GM23338 (cell line): ENCODE measurements around the gene LMAN2L. TPM values are rescaled to one million over a fixed set of nuclear protein-coding genes. Genes with fewer than 3 reads are reported as not detected.

Source experiments
- ATAC-seq: fragments of 200-7000 bp; cut with Tn5 transposase; 3 replicates; pipeline ENCODE4 v1.9.1; 2020
- DNase-seq: peaks from one replicate; pipeline ENCODE4 v3.0.0-alpha.2; 2015; ENCODE audit warnings: low spot score
- H2AFZ ChIP-seq: fragments of 200-600 bp; sonication (generic); 2 replicates; pipeline ENCODE4 v1.8.0; 2016; ENCODE audit warnings: antibody characterized with exemption, mild to moderate bottlenecking, moderate library complexity
- H3F3A ChIP-seq: fragments of 200-600 bp; sonication (generic); replicated peaks from 2 replicates; pipeline ENCODE4 v1.8.0; 2017; ENCODE audit warnings: antibody characterized with exemption, mixed run types, low read depth
- H3K27ac ChIP-seq: fragments of 200-600 bp; sonication (generic); 2 replicates; pipeline ENCODE4 v1.6.1; 2016; ENCODE audit warnings: low read depth
- H3K27me3 ChIP-seq: fragments of 200-600 bp; sonication (generic); 2 replicates; pipeline ENCODE4 v1.8.0; 2016; ENCODE audit warnings: mild to moderate bottlenecking, mixed run types, moderate library complexity; ENCODE audit not compliant: insufficient read depth
- H3K36me3 ChIP-seq: fragments of 200-600 bp; sonication (generic); 2 replicates; pipeline ENCODE4 v1.8.0; 2016; ENCODE audit warnings: mild to moderate bottlenecking; ENCODE audit not compliant: insufficient read depth
- H3K4me1 ChIP-seq: fragments of 200-600 bp; sonication (generic); 2 replicates; pipeline ENCODE4 v1.8.0; 2016; ENCODE audit warnings: mild to moderate bottlenecking, moderate library complexity; ENCODE audit not compliant: insufficient read depth
- H3K4me2 ChIP-seq: fragments of 200-600 bp; sonication (generic); 2 replicates; pipeline ENCODE4 v1.7.1; 2017; ENCODE audit warnings: mixed run types
- H3K4me3 ChIP-seq: fragments of 200-600 bp; sonication (generic); 2 replicates; pipeline ENCODE4 v1.6.1; 2016; ENCODE audit warnings: mixed run types
- H3K79me2 ChIP-seq: fragments of 200-600 bp; sonication (generic); replicated peaks from 2 replicates; pipeline ENCODE4 v1.8.0; 2017; ENCODE audit warnings: mild to moderate bottlenecking; ENCODE audit not compliant: insufficient read depth
- H3K9me2 ChIP-seq: fragments of 200-600 bp; sonication (generic); 2 replicates; pipeline ENCODE4 v1.8.0; 2017; ENCODE audit not compliant: insufficient read depth
- H4K20me1 ChIP-seq: fragments of 200-600 bp; sonication (generic); replicated peaks from 2 replicates; pipeline ENCODE4 v1.8.0; 2017; ENCODE audit warnings: mild to moderate bottlenecking; ENCODE audit not compliant: insufficient read depth
- H3K27ac Mint-ChIP-seq: 2 replicates; pipeline ENCODE4 v1.8.0; 2020; ENCODE audit warnings: inconsistent platforms, mild to moderate bottlenecking, moderate library complexity, mixed read lengths
- H3K27me3 Mint-ChIP-seq: 3 replicates; pipeline ENCODE4 v1.8.0; 2022; ENCODE audit warnings: low read depth, mild to moderate bottlenecking, moderate library complexity, mixed read lengths, inconsistent platforms; ENCODE audit not compliant: insufficient read depth, poor library complexity
- H3K36me3 Mint-ChIP-seq: 3 replicates; pipeline ENCODE4 v1.8.0; 2021; ENCODE audit warnings: low read depth, mild to moderate bottlenecking, inconsistent platforms, moderate library complexity, mixed read lengths
- H3K4me1 Mint-ChIP-seq: 3 replicates; pipeline ENCODE4 v1.8.0; 2020; ENCODE audit warnings: mild to moderate bottlenecking, inconsistent platforms, mixed read lengths
- H3K4me3 Mint-ChIP-seq: 3 replicates; pipeline ENCODE4 v1.8.0; 2021; ENCODE audit warnings: moderate library complexity, mild to moderate bottlenecking, inconsistent platforms, mixed read lengths
- H3K9me3 Mint-ChIP-seq: 3 replicates; pipeline ENCODE4 v1.8.0; 2020; ENCODE audit warnings: moderate library complexity, mild to moderate bottlenecking, inconsistent platforms, mixed read lengths
- CREB1 ChIP-seq: fragments of 250-450 bp; sonication (Bioruptor Pico); IDR thresholded peaks from 2 replicates; pipeline ENCODE4 v1.5.0; 2020; ENCODE audit warnings: low read depth, mild to moderate bottlenecking, moderate library complexity
- EZH2 ChIP-seq: fragments of 200-600 bp; sonication (generic); IDR thresholded peaks from one replicate; pipeline ENCODE4 v1.8.0; 2017; ENCODE audit warnings: antibody characterized with exemption, mild to moderate bottlenecking, low read depth; ENCODE audit not compliant: unreplicated experiment
- EZH2phosphoT487 ChIP-seq: fragments of 200-600 bp; sonication (generic); IDR thresholded peaks from one replicate; pipeline ENCODE4 v1.8.1; 2018; ENCODE audit warnings: antibody characterized with exemption; ENCODE audit not compliant: unreplicated experiment
- JUNB ChIP-seq: IDR thresholded peaks from one replicate; pipeline ENCODE4 v1.6.1; 2016; ENCODE audit warnings: antibody characterized with exemption; ENCODE audit not compliant: unreplicated experiment
- NANOG ChIP-seq: IDR thresholded peaks from 2 replicates; pipeline ENCODE4 v1.6.1; 2016; ENCODE audit warnings: antibody characterized with exemption, borderline replicate concordance
- POLR2AphosphoS5 ChIP-seq: IDR thresholded peaks from 2 replicates; pipeline ENCODE4 v1.6.1; 2016; ENCODE audit warnings: antibody characterized with exemption, low read depth
- STAT1 ChIP-seq: IDR thresholded peaks from one replicate; pipeline ENCODE4 v1.6.1; 2016; ENCODE audit warnings: antibody characterized with exemption; ENCODE audit not compliant: unreplicated experiment
- ZNF114 ChIP-seq: fragments of 250-450 bp; sonication (Bioruptor Pico); IDR thresholded peaks from 2 replicates; pipeline ENCODE4 v1.5.0; 2020; ENCODE audit warnings: mild to moderate bottlenecking, moderate library complexity
- ZNF331 ChIP-seq: fragments of 250-450 bp; sonication (Bioruptor Pico); IDR thresholded peaks from 2 replicates; pipeline ENCODE4 v1.5.0; 2020; ENCODE audit warnings: low read depth, mild to moderate bottlenecking, moderate library complexity
- polyA plus RNA-seq: library from polyadenylated mRNA; unstranded; fragments of >200 nt; fragmentation: Nextera tagmentation; extraction: Ambion mirVana; gene quantifications from 2 replicates; pipeline ENCODE4 v1.2.1, GENCODE V29; 2016
- total RNA-seq: library from RNA; depleted of rRNA; stranded (reverse); fragments of >200 nt; shearing (Covaris generic); gene quantifications from 2 replicates; pipeline ENCODE4 v1.2.3, GENCODE V29; 2014
- TF ChIP-seq, protein P1 (sequence below): IDR thresholded peaks from 2 replicates; pipeline ENCODE4 v1.6.1; 2016; ENCODE audit warnings: antibody characterized with exemption
- TF ChIP-seq, protein P2 (sequence below), 2 experiments: fragments of 200-600 bp in 1 of 2; sonication (generic) in 1 of 2; conservative IDR thresholded peaks; 2 replicates each; pipeline versions ENCODE4 v1.5.1 to v1.6.1; 2016 to 2017; ENCODE audit warnings: antibody characterized with exemption in 2 of 2, low read depth in 2 of 2, mild to moderate bottlenecking in 2 of 2, moderate library complexity in 1 of 2
- TF ChIP-seq, protein P3 (sequence below): fragments of 250-450 bp; sonication (Bioruptor Pico); IDR thresholded peaks from 2 replicates; pipeline ENCODE4 v1.5.0; 2020; ENCODE audit warnings: mild to moderate bottlenecking, moderate library complexity
- TF ChIP-seq, protein P4 (sequence below): IDR thresholded peaks from one replicate; pipeline ENCODE4 v1.6.1; 2018; ENCODE audit warnings: antibody characterized with exemption; ENCODE audit not compliant: unreplicated experiment

LMAN2L gene
- total and polyA plus RNA-seq, 2 experiments from 2014 or later, result 11.8 to 15.8 TPM

DNA sequence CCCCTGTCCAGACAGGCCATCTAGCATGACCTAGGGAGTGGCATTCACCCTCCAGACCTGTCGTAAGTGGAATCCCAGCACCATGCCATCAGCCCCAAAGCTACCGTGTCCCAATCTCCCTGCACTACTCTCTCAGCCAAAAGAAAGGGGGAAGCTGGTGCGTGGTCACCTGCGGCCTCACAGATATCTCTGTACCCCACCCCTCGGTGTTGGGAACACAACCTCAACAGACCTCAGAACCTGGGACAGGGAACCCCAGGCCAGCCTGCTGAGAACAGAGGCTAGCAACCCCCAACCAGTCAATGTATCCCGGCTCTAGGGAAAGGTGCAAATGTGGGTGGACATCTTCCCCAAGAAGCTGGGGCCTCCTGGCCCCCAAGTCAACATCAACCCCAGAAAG, 38.2 kb downstream of the LMAN2L start:
- Histone ChIP-seq H2AFZ (no peak overlapping the region), H3F3A (no peaks in the 10 kb centered on the region), H3K4me3 (no peak overlapping the region), H3K4me2 (no peak overlapping the region), H4K20me1 (peaks cover 3% of the 10 kb centered on the region), H3K27ac (no peak overlapping the region), H3K9me2 (no peaks in the 10 kb centered on the region), H3K79me2 (no peaks in the 10 kb centered on the region), H3K36me3 (peaks cover 8% of the 10 kb centered on the region), H3K27me3 (no peaks in the 10 kb centered on the region), H3K4me1 (no peaks in the 10 kb centered on the region)
- Mint-ChIP-seq H3K27me3 (peaks cover 2% of the 10 kb centered on the region), H3K4me3 (no peak overlapping the region), H3K9me3 (no peaks in the 10 kb centered on the region), H3K36me3 (peaks cover 22% of the 10 kb centered on the region), H3K27ac (no peak overlapping the region), H3K4me1 (no peaks in the 10 kb centered on the region)
- DNase-seq (no peak), ATAC-seq (no peak)
- TF ChIP-seq POLR2AphosphoS5 (no peak), ZNF331 (CRISPR knock-in tag) (no peak), STAT1 (no peak), EZH2phosphoT487 (no peak), EZH2 (no peak), NANOG (no peak), ZNF114 (CRISPR knock-in tag) (no peak), CREB1 (no peak), JUNB (no peak)
- TF ChIP-seq, protein P1, sequence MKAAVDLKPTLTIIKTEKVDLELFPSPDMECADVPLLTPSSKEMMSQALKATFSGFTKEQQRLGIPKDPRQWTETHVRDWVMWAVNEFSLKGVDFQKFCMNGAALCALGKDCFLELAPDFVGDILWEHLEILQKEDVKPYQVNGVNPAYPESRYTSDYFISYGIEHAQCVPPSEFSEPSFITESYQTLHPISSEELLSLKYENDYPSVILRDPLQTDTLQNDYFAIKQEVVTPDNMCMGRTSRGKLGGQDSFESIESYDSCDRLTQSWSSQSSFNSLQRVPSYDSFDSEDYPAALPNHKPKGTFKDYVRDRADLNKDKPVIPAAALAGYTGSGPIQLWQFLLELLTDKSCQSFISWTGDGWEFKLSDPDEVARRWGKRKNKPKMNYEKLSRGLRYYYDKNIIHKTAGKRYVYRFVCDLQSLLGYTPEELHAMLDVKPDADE, result no peak
- TF ChIP-seq, protein P2, sequence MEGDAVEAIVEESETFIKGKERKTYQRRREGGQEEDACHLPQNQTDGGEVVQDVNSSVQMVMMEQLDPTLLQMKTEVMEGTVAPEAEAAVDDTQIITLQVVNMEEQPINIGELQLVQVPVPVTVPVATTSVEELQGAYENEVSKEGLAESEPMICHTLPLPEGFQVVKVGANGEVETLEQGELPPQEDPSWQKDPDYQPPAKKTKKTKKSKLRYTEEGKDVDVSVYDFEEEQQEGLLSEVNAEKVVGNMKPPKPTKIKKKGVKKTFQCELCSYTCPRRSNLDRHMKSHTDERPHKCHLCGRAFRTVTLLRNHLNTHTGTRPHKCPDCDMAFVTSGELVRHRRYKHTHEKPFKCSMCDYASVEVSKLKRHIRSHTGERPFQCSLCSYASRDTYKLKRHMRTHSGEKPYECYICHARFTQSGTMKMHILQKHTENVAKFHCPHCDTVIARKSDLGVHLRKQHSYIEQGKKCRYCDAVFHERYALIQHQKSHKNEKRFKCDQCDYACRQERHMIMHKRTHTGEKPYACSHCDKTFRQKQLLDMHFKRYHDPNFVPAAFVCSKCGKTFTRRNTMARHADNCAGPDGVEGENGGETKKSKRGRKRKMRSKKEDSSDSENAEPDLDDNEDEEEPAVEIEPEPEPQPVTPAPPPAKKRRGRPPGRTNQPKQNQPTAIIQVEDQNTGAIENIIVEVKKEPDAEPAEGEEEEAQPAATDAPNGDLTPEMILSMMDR (conservative IDR thresholded peaks at IDR 0.05; ENCODE audit: low read depth in 2 of 2), result no peak
- TF ChIP-seq, protein P3, sequence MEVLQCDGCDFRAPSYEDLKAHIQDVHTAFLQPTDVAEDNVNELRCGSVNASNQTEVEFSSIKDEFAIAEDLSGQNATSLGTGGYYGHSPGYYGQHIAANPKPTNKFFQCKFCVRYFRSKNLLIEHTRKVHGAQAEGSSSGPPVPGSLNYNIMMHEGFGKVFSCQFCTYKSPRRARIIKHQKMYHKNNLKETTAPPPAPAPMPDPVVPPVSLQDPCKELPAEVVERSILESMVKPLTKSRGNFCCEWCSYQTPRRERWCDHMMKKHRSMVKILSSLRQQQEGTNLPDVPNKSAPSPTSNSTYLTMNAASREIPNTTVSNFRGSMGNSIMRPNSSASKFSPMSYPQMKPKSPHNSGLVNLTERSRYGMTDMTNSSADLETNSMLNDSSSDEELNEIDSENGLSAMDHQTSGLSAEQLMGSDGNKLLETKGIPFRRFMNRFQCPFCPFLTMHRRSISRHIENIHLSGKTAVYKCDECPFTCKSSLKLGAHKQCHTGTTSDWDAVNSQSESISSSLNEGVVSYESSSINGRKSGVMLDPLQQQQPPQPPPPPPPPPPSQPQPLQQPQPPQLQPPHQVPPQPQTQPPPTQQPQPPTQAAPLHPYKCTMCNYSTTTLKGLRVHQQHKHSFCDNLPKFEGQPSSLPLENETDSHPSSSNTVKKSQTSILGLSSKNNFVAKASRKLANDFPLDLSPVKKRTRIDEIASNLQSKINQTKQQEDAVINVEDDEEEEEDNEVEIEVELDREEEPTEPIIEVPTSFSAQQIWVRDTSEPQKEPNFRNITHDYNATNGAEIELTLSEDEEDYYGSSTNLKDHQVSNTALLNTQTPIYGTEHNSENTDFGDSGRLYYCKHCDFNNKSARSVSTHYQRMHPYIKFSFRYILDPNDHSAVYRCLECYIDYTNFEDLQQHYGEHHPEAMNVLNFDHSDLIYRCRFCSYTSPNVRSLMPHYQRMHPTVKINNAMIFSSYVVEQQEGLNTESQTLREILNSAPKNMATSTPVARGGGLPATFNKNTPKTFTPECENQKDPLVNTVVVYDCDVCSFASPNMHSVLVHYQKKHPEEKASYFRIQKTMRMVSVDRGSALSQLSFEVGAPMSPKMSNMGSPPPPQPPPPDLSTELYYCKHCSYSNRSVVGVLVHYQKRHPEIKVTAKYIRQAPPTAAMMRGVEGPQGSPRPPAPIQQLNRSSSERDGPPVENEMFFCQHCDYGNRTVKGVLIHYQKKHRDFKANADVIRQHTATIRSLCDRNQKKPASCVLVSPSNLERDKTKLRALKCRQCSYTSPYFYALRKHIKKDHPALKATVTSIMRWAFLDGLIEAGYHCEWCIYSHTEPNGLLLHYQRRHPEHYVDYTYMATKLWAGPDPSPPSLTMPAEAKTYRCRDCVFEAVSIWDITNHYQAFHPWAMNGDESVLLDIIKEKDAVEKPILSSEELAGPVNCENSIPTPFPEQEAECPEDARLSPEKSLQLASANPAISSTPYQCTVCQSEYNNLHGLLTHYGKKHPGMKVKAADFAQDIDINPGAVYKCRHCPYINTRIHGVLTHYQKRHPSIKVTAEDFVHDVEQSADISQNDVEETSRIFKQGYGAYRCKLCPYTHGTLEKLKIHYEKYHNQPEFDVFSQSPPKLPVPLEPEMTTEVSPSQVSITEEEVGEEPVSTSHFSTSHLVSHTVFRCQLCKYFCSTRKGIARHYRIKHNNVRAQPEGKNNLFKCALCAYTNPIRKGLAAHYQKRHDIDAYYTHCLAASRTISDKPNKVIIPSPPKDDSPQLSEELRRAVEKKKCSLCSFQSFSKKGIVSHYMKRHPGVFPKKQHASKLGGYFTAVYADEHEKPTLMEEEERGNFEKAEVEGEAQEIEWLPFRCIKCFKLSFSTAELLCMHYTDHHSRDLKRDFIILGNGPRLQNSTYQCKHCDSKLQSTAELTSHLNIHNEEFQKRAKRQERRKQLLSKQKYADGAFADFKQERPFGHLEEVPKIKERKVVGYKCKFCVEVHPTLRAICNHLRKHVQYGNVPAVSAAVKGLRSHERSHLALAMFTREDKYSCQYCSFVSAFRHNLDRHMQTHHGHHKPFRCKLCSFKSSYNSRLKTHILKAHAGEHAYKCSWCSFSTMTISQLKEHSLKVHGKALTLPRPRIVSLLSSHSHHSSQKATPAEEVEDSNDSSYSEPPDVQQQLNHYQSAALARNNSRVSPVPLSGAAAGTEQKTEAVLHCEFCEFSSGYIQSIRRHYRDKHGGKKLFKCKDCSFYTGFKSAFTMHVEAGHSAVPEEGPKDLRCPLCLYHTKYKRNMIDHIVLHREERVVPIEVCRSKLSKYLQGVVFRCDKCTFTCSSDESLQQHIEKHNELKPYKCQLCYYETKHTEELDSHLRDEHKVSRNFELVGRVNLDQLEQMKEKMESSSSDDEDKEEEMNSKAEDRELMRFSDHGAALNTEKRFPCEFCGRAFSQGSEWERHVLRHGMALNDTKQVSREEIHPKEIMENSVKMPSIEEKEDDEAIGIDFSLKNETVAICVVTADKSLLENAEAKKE, result no peak
- TF ChIP-seq, protein P4, sequence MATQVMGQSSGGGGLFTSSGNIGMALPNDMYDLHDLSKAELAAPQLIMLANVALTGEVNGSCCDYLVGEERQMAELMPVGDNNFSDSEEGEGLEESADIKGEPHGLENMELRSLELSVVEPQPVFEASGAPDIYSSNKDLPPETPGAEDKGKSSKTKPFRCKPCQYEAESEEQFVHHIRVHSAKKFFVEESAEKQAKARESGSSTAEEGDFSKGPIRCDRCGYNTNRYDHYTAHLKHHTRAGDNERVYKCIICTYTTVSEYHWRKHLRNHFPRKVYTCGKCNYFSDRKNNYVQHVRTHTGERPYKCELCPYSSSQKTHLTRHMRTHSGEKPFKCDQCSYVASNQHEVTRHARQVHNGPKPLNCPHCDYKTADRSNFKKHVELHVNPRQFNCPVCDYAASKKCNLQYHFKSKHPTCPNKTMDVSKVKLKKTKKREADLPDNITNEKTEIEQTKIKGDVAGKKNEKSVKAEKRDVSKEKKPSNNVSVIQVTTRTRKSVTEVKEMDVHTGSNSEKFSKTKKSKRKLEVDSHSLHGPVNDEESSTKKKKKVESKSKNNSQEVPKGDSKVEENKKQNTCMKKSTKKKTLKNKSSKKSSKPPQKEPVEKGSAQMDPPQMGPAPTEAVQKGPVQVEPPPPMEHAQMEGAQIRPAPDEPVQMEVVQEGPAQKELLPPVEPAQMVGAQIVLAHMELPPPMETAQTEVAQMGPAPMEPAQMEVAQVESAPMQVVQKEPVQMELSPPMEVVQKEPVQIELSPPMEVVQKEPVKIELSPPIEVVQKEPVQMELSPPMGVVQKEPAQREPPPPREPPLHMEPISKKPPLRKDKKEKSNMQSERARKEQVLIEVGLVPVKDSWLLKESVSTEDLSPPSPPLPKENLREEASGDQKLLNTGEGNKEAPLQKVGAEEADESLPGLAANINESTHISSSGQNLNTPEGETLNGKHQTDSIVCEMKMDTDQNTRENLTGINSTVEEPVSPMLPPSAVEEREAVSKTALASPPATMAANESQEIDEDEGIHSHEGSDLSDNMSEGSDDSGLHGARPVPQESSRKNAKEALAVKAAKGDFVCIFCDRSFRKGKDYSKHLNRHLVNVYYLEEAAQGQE, result no peak
